Endothelial cell of umbilical vein (primary cell): Measurements from ENCODE around the gene PDAP1. TPM values are rescaled to one million over a fixed set of nuclear protein-coding genes. Genes with fewer than 3 reads are reported as not detected.

ENCODE experiments used
- BruUV-seq: library from RNA; stranded (reverse); fragments of 400-500 nt; replicated peaks from 2 replicates; lab custom pipeline; 2021; lab: Mats Ljungman, UMichigan
- CTCF ChIA-PET: fragments of 300-600, 350-600 bp; sonication (Branson Sonifier 250); formaldehyde crosslinking; loops from one replicate; lab custom pipeline; 2021; ENCODE audit warnings: antibody characterized with exemption, inconsistent platforms; lab: Charles Lee
- POLR2A ChIA-PET: fragments of 300-600, 350-600 bp; sonication (Branson Sonifier 250); formaldehyde crosslinking; loops from one replicate; lab custom pipeline; 2021; ENCODE audit warnings: antibody characterized with exemption, inconsistent platforms; lab: Charles Lee
- DNase-seq: peaks from one replicate; pipeline ENCODE4 v3.0.0-alpha.2; 2011; ENCODE audit warnings: low read depth, low spot score
- FAIRE-seq: peaks from 2 replicates; lab custom pipeline; 2011; peaks lifted over from hg19 to GRCh38; lab: Jason Lieb, UNC
- H2AFZ ChIP-seq: 2 replicates; pipeline ENCODE4 v1.6.0; 2012; ENCODE audit warnings: low read depth, low read length, control low read depth, inconsistent platforms
- H3K27ac ChIP-seq: 2 replicates; pipeline ENCODE4 v1.5.1; 2011; ENCODE audit warnings: low read depth, mild to moderate bottlenecking, control low read depth, low read length, moderate library complexity; ENCODE audit not compliant: insufficient read depth
- H3K27me3 ChIP-seq, 2 experiments: 2 replicates each; pipeline versions ENCODE4 v1.6.0 to v1.6.1; 2011; ENCODE audit warnings: low read length in 2 of 2, mixed read lengths in 1 of 2; ENCODE audit not compliant: control insufficient read depth in 2 of 2, insufficient read depth in 2 of 2
- H3K36me3 ChIP-seq, 2 experiments: 2 replicates in 1 of 2; 3 replicates in 1 of 2; pipeline ENCODE4 v1.5.1; 2011; ENCODE audit warnings: low read length in 2 of 2, mild to moderate bottlenecking in 1 of 2, moderate library complexity in 1 of 2; ENCODE audit not compliant: control insufficient read depth in 2 of 2, insufficient read depth in 2 of 2; ENCODE audit errors: extremely low read depth in 1 of 2
- H3K4me1 ChIP-seq: 3 replicates; pipeline ENCODE4 v1.5.1; 2011; ENCODE audit warnings: mild to moderate bottlenecking, low read length; ENCODE audit not compliant: control insufficient read depth, insufficient read depth; ENCODE audit errors: extremely low read depth
- H3K4me2 ChIP-seq: 2 replicates; pipeline ENCODE4 v1.6.1; 2011; ENCODE audit warnings: low read length, control low read depth, mixed read lengths; ENCODE audit not compliant: insufficient read depth
- H3K4me3 ChIP-seq, 3 experiments: fragments of 200-600 bp in 1 of 3; sonication (generic), shearing (Covaris generic) in 1 of 3; replicated peaks in 1 of 3; 2 replicates each; pipeline ENCODE4 v1.5.1; 2011 to 2016; ENCODE audit warnings: control low read depth in 3 of 3, low read length in 3 of 3, mild to moderate bottlenecking in 2 of 3, inconsistent platforms in 1 of 3, low read depth in 1 of 3, moderate library complexity in 1 of 3; ENCODE audit not compliant: insufficient read depth in 1 of 3
- H3K79me2 ChIP-seq: 2 replicates; pipeline ENCODE4 v1.6.0; 2012; ENCODE audit warnings: low read length, inconsistent platforms; ENCODE audit not compliant: control insufficient read depth, insufficient read depth
- H3K9ac ChIP-seq: replicated peaks from 2 replicates; pipeline ENCODE3; 2011; ENCODE audit warnings: low read length, control low read depth; ENCODE audit not compliant: insufficient read depth; ENCODE audit errors: extremely low read depth
- H3K9me1 ChIP-seq: replicated peaks from 3 replicates; pipeline ENCODE4 v1.6.0; 2011; ENCODE audit warnings: mild to moderate bottlenecking, low read length; ENCODE audit not compliant: control insufficient read depth, insufficient read depth; ENCODE audit errors: extremely low read depth
- H3K9me3 ChIP-seq: replicated peaks from 2 replicates; pipeline ENCODE4 v1.5.1; 2012; ENCODE audit warnings: low read length, inconsistent platforms; ENCODE audit not compliant: control insufficient read depth, insufficient read depth
- H4K20me1 ChIP-seq: replicated peaks from 2 replicates; pipeline ENCODE3; 2011; ENCODE audit warnings: mild to moderate bottlenecking, low read length; ENCODE audit not compliant: control insufficient read depth, insufficient read depth; ENCODE audit errors: extremely low read depth
- CTCF ChIP-seq, 2 donors: IDR thresholded peaks; 1 replicate in 1 of 2; 2 replicates in 1 of 2; pipeline ENCODE4 v1.5.1; 2011; ENCODE audit warnings: low read length in 2 of 2, mild to moderate bottlenecking in 2 of 2, moderate library complexity in 2 of 2, control low read depth in 1 of 2, inconsistent platforms in 1 of 2, low read depth in 1 of 2; ENCODE audit not compliant: insufficient read depth in 1 of 2; ENCODE audit errors: extremely low read depth in 1 of 2
- EZH2 ChIP-seq: IDR thresholded peaks from 2 replicates; pipeline ENCODE4 v1.6.1; 2012; ENCODE audit warnings: borderline replicate concordance, low read depth, mild to moderate bottlenecking, moderate library complexity, low read length, inconsistent platforms; ENCODE audit not compliant: severe bottlenecking
- FOS ChIP-seq: IDR thresholded peaks from 2 replicates; pipeline ENCODE4 v1.6.1; 2011; ENCODE audit warnings: mild to moderate bottlenecking, low read length, moderate library complexity, borderline replicate concordance; ENCODE audit not compliant: insufficient read depth
- GATA2 ChIP-seq: IDR thresholded peaks from 2 replicates; pipeline ENCODE4 v1.7.0; 2011; ENCODE audit warnings: low read depth, mild to moderate bottlenecking, moderate library complexity, mixed read lengths, low read length; ENCODE audit not compliant: insufficient read length, insufficient read depth
- JUN ChIP-seq: IDR thresholded peaks from 2 replicates; pipeline ENCODE4 v1.6.1; 2011; ENCODE audit warnings: borderline replicate concordance, low read depth; ENCODE audit not compliant: insufficient read length, insufficient read depth
- MAX ChIP-seq: IDR thresholded peaks from 2 replicates; pipeline ENCODE4 v1.6.1; 2011; ENCODE audit not compliant: insufficient read depth, insufficient read length
- MYC ChIP-seq: IDR thresholded peaks from one replicate; pipeline ENCODE4 v1.6.1; 2011; ENCODE audit warnings: mild to moderate bottlenecking, low read depth, low read length
- POLR2A ChIP-seq: IDR thresholded peaks from 2 replicates; pipeline ENCODE4 v1.6.1; 2012; ENCODE audit warnings: low read depth, mild to moderate bottlenecking, control low read depth, low read length
- POLR2AphosphoS5 ChIP-seq: IDR thresholded peaks from 2 replicates; pipeline ENCODE4 v1.6.1; 2012; ENCODE audit warnings: low read depth, mild to moderate bottlenecking, control low read depth, low read length, moderate library complexity; ENCODE audit not compliant: insufficient read depth
- dilution Hi-C: fragments of 300-500 bp; cut with MboI; formaldehyde crosslinking; loops from one replicate; pipeline ENCODE4 v1.15.0; 2019; ENCODE audit warnings: low sequenced_read_pairs; ENCODE audit not compliant: extremely low pct_ligation_motif_present
- intact Hi-C: fragments of 100-400 bp; cut with micrococcal nuclease; formaldehyde crosslinking; loops from one replicate; pipeline ENCODE4 v1.10.0; 2022
- polyA plus RNA-seq, 4 experiments: library from polyadenylated mRNA; depleted of rRNA in 3 of 4; stranded (reverse) in 3 of 4; unstranded in 1 of 4; fragments of >200 nt; gene quantifications; 2 replicates each; pipeline versions ENCODE4 v1.2.1 to v1.2.3, GENCODE V29; 2011 to 2012; ENCODE audit warnings: missing spikeins in 1 of 4
- total RNA-seq: library from RNA; stranded (reverse); gene quantifications from 2 replicates; pipeline ENCODE4 v1.2.3, GENCODE V29; 2021

The PDAP1 gene
- total and polyA plus RNA-seq, 2 donors (not counting 3 experiments of a cell fraction or from before 2014, with no cell fraction given), result 32.6 to 150 TPM

- H3K9me1 ChIP-seq, result no peaks in the 10 kb centered on the region
- H4K20me1 ChIP-seq, result no peaks in the 10 kb centered on the region
- H3K9me3 ChIP-seq, result no peaks in the 10 kb centered on the region
- dilution Hi-C loops, result no loop called here
- no peak overlapping the region for H3K27ac ChIP-seq
- no peak overlapping the region for H2AFZ ChIP-seq
- FAIRE-seq, result no peak
- H3K4me1 ChIP-seq, result no peaks in the 10 kb centered on the region
- DNase-seq, result no peak
- no peak for TF ChIP-seq POLR2AphosphoS5
- TF ChIP-seq GATA2, result no peak
- no peak for TF ChIP-seq POLR2A
- TF ChIP-seq MAX, result no peak
- TF ChIP-seq MYC, result no peak
- TF ChIP-seq FOS, result no peak
- no peak for TF ChIP-seq EZH2
- TF ChIP-seq JUN, result no peak
- no peak for TF ChIP-seq CTCF (IDR thresholded peaks at IDR 0.05; ENCODE audit: extremely low read depth in 1 of 2, insufficient read depth in 1 of 2, low read depth in 1 of 2, low read length in 2 of 2)
- intact Hi-C loops, result no loop called here
- ChIA-PET CTCF (no interaction called here), POLR2A (no interaction called here)
- no peak overlapping the region for H3K4me2 ChIP-seq
- no peak overlapping the region for H3K9ac ChIP-seq
- no peaks in the 10 kb centered on the region for H3K27me3 ChIP-seq
- H3K79me2 ChIP-seq, result no peaks in the 10 kb centered on the region
- BruUV-seq, result no TSS peak
- H3K36me3 ChIP-seq, result peaks cover 9 to 63% of the 10 kb centered on the region in 2 experiments
- H3K4me3 ChIP-seq, result no peak overlapping the region
These were observed 43.5 kb upstream of the PDAP1 start for GRCh38 chr7:99451936-99452335.
